ENCODE results near the gene KCMF1.

- TF ChIP-seq, protein P1, sequence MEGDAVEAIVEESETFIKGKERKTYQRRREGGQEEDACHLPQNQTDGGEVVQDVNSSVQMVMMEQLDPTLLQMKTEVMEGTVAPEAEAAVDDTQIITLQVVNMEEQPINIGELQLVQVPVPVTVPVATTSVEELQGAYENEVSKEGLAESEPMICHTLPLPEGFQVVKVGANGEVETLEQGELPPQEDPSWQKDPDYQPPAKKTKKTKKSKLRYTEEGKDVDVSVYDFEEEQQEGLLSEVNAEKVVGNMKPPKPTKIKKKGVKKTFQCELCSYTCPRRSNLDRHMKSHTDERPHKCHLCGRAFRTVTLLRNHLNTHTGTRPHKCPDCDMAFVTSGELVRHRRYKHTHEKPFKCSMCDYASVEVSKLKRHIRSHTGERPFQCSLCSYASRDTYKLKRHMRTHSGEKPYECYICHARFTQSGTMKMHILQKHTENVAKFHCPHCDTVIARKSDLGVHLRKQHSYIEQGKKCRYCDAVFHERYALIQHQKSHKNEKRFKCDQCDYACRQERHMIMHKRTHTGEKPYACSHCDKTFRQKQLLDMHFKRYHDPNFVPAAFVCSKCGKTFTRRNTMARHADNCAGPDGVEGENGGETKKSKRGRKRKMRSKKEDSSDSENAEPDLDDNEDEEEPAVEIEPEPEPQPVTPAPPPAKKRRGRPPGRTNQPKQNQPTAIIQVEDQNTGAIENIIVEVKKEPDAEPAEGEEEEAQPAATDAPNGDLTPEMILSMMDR (IDR thresholded peaks at IDR 0.05) = no peak
- no peak for TF ChIP-seq POLR2A (IDR thresholded peaks at IDR 0.05)
Observed at GRCh38 chr2:85064927-85065577, 94.1 kb downstream of the KCMF1 start.
